Psoas muscle (tissue), 8 donors: ENCODE measurements around the gene PRC1. TPM values are rescaled to one million over a fixed set of nuclear protein-coding genes. Genes with fewer than 3 reads are reported as not detected.

Experiments used
- ATAC-seq, 4 donors: fragments of 200-7000 bp; cut with Tn5 transposase; one replicate each; pipeline ENCODE4 v1.9.1; 2020; ENCODE audit warnings: moderate library complexity in 3 of 4, mild to moderate bottlenecking in 2 of 4
- DNase-seq, 2 donors: peaks; one replicate each; pipeline ENCODE4 v3.0.0-alpha.2; 2020
- H3K27ac ChIP-seq: fragments of 200-600 bp; one replicate; pipeline ENCODE4 v1.8.0; 2022
- H3K27me3 ChIP-seq, 3 donors: fragments of 200-600 bp in 1 of 3; one replicate each; pipeline versions ENCODE4 v1.6.1 to v1.8.0; 2013 to 2022; ENCODE audit warnings: low read length in 2 of 3, mild to moderate bottlenecking in 2 of 3, moderate library complexity in 1 of 3; ENCODE audit not compliant: insufficient read depth in 3 of 3
- H3K36me3 ChIP-seq, 2 donors: fragments of 200-600 bp in 1 of 2; one replicate each; pipeline versions ENCODE4 v1.6.1 to v1.8.0; 2013 to 2022; ENCODE audit warnings: low read depth in 1 of 2, mild to moderate bottlenecking in 1 of 2, moderate library complexity in 1 of 2; ENCODE audit not compliant: insufficient read depth in 1 of 2
- H3K4me1 ChIP-seq: fragments of 200-600 bp; one replicate; pipeline ENCODE4 v1.8.0; 2022
- H3K4me3 ChIP-seq: fragments of 200-600 bp; one replicate; pipeline ENCODE4 v1.8.0; 2022; ENCODE audit warnings: mild to moderate bottlenecking
- H3K9me3 ChIP-seq: fragments of 200-600 bp; one replicate; pipeline ENCODE4 v1.8.0; 2022
- CTCF ChIP-seq: fragments of 200-600 bp; IDR thresholded peaks from one replicate; pipeline ENCODE4 v1.8.0; 2022; ENCODE audit warnings: antibody characterized with exemption
- WGBS, 3 donors: extraction: QIAGEN DNeasy Blood & Tissue Kit; methylation state at CpG; one replicate each; pipeline versions ENCODE4 v1.1.6 to v1.1.7; 2013; 5-methylcytosine and 5-hydroxymethylcytosine counted together
- intact Hi-C, 2 donors: fragments of 100-400 bp; cut with DNase I; formaldehyde crosslinking; loops; one replicate each; pipeline versions ENCODE4 v1.11.0 to v1.14.2; 2022
- polyA plus RNA-seq, 3 donors: library from polyadenylated mRNA; stranded (reverse); fragments of 200-250 nt; gene quantifications; one replicate each; pipeline ENCODE4 v1.2.3, GENCODE V29; 2013
- total RNA-seq, 4 donors: library from RNA; stranded (reverse); fragmentation: NEBNext Ultra II Directional in 2 of 4; extraction: Animal tissue kit (Norgen Biotek cat#: 25700) in 2 of 4; gene quantifications; one replicate each; pipeline versions ENCODE4 v1.2.1 to v1.2.4, GENCODE V29; 2021 to 2023
- donor health status: healthy with polysubstance abuse.
- donor health status: DM: no; HTN: no; CAD: no; lungs with moderate emphysema.
- donor health status: Bipolar disorder and iron deficiency.
- donor health status: healthy.
- donor health status: DM: yes; HTN: yes; CAD: no.
- donor health status: DM: no; HTN: no; CAD: no.
- donor health status: DM: no; HTN: no; CAD: no.
- donor health status: DM: yes; HTN: yes; CAD: no.

The PRC1 gene
- total and polyA plus RNA-seq, 7 donors, result 0.68 to 3.5 (median 1.8) TPM

- Histone ChIP-seq H3K27ac (no peak overlapping the region), H3K36me3 (peaks cover 6 to 58% of the 10 kb centered on the region in 2 donors), H3K4me3 (no peak overlapping the region), H3K27me3 (no peaks in the 10 kb centered on the region), H3K4me1 (no peaks in the 10 kb centered on the region), H3K9me3 (no peaks in the 10 kb centered on the region)
- ATAC-seq (no peak), DNase-seq (no peak)
- WGBS, 3 donors, result 83 to 99% (median 90%) methylated on average over 5 of the region's 5 CpGs
- intact Hi-C loops, result no loop called here
- no peak for TF ChIP-seq CTCF
Observed at GRCh38 chr15:90967206-90967605, 27.1 kb downstream of the PRC1 start.

DNA sequence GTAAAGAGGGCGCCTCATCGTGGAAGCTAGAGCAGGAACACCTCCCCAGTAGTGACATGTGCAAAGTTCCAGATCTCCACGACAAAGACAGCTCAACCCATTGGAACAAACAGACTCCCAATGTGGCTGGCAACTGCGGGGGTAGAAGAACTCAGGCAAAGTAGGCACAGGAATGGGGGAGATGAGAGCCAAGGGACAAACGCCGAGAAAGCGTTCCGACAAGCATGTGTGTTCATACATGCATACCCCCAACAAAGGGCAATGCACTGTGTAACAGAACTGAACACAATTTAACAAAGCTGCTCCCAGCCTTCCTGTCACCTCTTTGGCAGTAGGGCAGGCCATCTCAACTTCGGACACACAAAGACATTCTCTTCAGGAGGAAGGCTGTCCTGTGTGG lies 28.1 kb downstream of the PRC1 start:
- Histone ChIP-seq H3K27me3 (no peaks in the 10 kb centered on the region), H3K27ac (no peak overlapping the region), H3K4me3 (no peak overlapping the region), H3K9me3 (no peaks in the 10 kb centered on the region), H3K4me1 (no peaks in the 10 kb centered on the region), H3K36me3 (peaks cover 6 to 67% of the 10 kb centered on the region in 2 donors)
- DNase-seq (no peak), ATAC-seq (no peak)
- no peak for TF ChIP-seq CTCF
- WGBS, 3 donors, result 88 to 91% (median 90%) methylated on average over 9 of the region's 9 CpGs
- intact Hi-C loops, result no loop called here

- no peak overlapping the region for H3K27ac ChIP-seq
- peaks cover 16% of the 10 kb centered on the region for H3K4me1 ChIP-seq
- no peak overlapping the region for H3K4me3 ChIP-seq
- 88 to 91% (median 88%) methylated on average over 4 of the region's 4 CpGs for WGBS, 3 donors
- DNase-seq, result no peak
- no peak for ATAC-seq
- no peaks in the 10 kb centered on the region for H3K9me3 ChIP-seq
- TF ChIP-seq CTCF, result no peak
- H3K27me3 ChIP-seq, result no peaks in the 10 kb centered on the region
- H3K36me3 ChIP-seq, result peaks cover 6 to 63% of the 10 kb centered on the region in 2 donors
- intact Hi-C loops, result loop anchor here in 1 of 2 donors (5.0 kb wide), 1 partner anchor 35 kb away; no protein-coding TSS in a partner anchor
Observed at GRCh38 chr15:90962021-90962420, 32.3 kb downstream of the PRC1 start.

DNA sequence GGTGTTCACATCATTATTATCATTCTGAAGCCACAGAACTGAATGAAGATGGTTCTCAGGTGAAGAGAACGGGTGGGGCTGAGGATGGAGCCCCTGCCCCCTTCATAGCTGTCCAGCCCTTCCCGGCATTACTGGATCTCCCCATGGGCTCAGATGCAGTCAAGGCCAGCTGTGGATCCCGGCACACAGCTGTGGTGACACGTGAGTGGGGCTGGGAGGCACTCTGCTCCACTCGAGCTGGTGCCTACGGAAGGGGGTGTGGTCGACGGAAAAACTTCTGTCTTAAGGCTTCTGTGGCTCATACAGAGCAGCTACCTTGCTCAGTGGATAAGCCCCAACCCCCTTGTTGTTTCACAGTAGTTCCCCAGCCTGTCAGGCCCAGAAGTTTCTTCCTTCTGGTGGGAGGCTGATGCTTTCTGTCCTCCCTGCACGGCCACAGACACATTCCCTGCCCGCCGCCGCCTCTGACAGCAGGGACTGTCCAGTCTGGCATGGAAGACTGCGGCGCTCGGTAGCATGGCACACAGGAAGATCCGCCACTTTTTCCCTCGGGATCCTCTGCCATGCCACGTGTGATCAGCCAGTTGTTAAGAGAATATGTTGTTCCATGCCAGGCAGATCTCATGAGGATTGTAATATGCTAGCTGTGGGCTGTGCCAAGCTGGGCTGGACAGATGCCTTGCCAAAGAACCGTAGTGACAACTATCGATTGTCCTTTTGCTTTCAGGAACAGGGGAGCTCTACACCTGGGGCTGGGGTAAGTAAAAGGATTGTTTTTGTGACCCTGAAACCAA lies 33.8 kb downstream of the PRC1 start:
- peak overlapping the region; percentile 63 for H3K27ac ChIP-seq
- ATAC-seq (no peak), DNase-seq (no peak)
- 34 to 42% (median 34%) methylated on average over 20 of the region's 20 CpGs for WGBS, 3 donors
- no peaks in the 10 kb centered on the region for H3K9me3 ChIP-seq
- intact Hi-C loops, result loop anchor here in 1 of 2 donors (5.0 kb wide), 1 partner anchor 37 kb away; no protein-coding TSS in a partner anchor
- peaks cover 25% of the 10 kb centered on the region for H3K4me1 ChIP-seq
- H3K27me3 ChIP-seq, result no peaks in the 10 kb centered on the region
- TF ChIP-seq CTCF, result no peak
- H3K4me3 ChIP-seq, result no peak overlapping the region
- peaks cover 6 to 48% of the 10 kb centered on the region in 2 donors for H3K36me3 ChIP-seq
